HepG2 (cell line): ENCODE data around the gene CDK5RAP2. TPM values are rescaled to one million over a fixed set of nuclear protein-coding genes. Genes with fewer than 3 reads are reported as not detected.

ENCODE experiments used
- BCLAF1 ChIP-seq: fragments of 450-650 bp; IDR thresholded peaks from 2 replicates; pipeline ENCODE4 v1.6.1; 2017; ENCODE audit warnings: mild to moderate bottlenecking
- BRCA1 ChIP-seq: sonication (generic); formaldehyde crosslinking; IDR thresholded peaks from 2 replicates; pipeline ENCODE4 v1.4.0; 2020; ENCODE audit warnings: missing genetic modification reagents
- CREM ChIP-seq, 2 experiments: sonication (generic) in 1 of 2; formaldehyde crosslinking in 1 of 2; IDR thresholded peaks; 2 replicates each; pipeline versions ENCODE4 v1.4.0 to v1.6.1; 2016 to 2020; ENCODE audit warnings: antibody characterized with exemption in 1 of 2, mild to moderate bottlenecking in 1 of 2, missing genetic modification reagents in 1 of 2
- KLF12 ChIP-seq: sonication (generic); formaldehyde crosslinking; IDR thresholded peaks from 2 replicates; pipeline ENCODE4 v1.4.0; 2020; ENCODE audit warnings: missing genetic modification reagents, borderline replicate concordance
- MAFK ChIP-seq, 2 experiments: IDR thresholded peaks in 1 of 2; conservative IDR thresholded peaks in 1 of 2; 2 replicates each; pipeline ENCODE4 v1.6.1; 2011; ENCODE audit warnings: improper control_type of control experiment in 2 of 2, low read length in 2 of 2
- MTA3 ChIP-seq: sonication (generic); formaldehyde crosslinking; IDR thresholded peaks from 2 replicates; pipeline ENCODE4 v1.4.0; 2020; ENCODE audit warnings: missing genetic modification reagents
- PHF20 ChIP-seq: sonication (generic); formaldehyde crosslinking; IDR thresholded peaks from 2 replicates; pipeline ENCODE4 v1.5.0; 2020; ENCODE audit warnings: mild to moderate bottlenecking, missing genetic modification reagents
- SKIL ChIP-seq: sonication (generic); formaldehyde crosslinking; IDR thresholded peaks from 2 replicates; pipeline ENCODE4 v1.8.0; 2022; ENCODE audit warnings: missing genetic modification reagents, mild to moderate bottlenecking, moderate library complexity, borderline replicate concordance
- TAF15 ChIP-seq: fragments of 200-400 bp; formaldehyde crosslinking; IDR thresholded peaks from one replicate; pipeline ENCODE4 v1.6.1; 2018; ENCODE audit warnings: mild to moderate bottlenecking, low read depth, low read length; ENCODE audit not compliant: poor library complexity, severe bottlenecking
- ZC3H4 ChIP-seq: sonication (generic); formaldehyde crosslinking; IDR thresholded peaks from 2 replicates; pipeline ENCODE4 v1.4.0; 2020; ENCODE audit warnings: missing genetic modification reagents, borderline replicate concordance
- ZKSCAN5 ChIP-seq: sonication (generic); formaldehyde crosslinking; IDR thresholded peaks from 2 replicates; pipeline ENCODE4 v1.5.1; 2020; ENCODE audit warnings: mild to moderate bottlenecking, missing genetic modification reagents
- ZNF430 ChIP-seq: sonication (generic); formaldehyde crosslinking; IDR thresholded peaks from 2 replicates; pipeline ENCODE4 v1.9.0; 2021; ENCODE audit warnings: mild to moderate bottlenecking, missing genetic modification reagents
- ZNF609 ChIP-seq: sonication (generic); formaldehyde crosslinking; IDR thresholded peaks from 2 replicates; pipeline ENCODE4 v1.4.0; 2020; ENCODE audit warnings: mild to moderate bottlenecking, missing genetic modification reagents, borderline replicate concordance
- ZNF652 ChIP-seq: IDR thresholded peaks from 2 replicates; pipeline ENCODE4 v1.6.1; 2016; ENCODE audit warnings: low read depth, borderline replicate concordance
- ZNF747 ChIP-seq: sonication (generic); formaldehyde crosslinking; IDR thresholded peaks from 2 replicates; pipeline ENCODE4 v1.8.1; 2023; ENCODE audit warnings: missing genetic modification reagents, mild to moderate bottlenecking, borderline replicate concordance
- ZNF83 ChIP-seq: sonication (generic); formaldehyde crosslinking; IDR thresholded peaks from 2 replicates; pipeline ENCODE4 v1.4.0; 2020; ENCODE audit warnings: missing genetic modification reagents, mild to moderate bottlenecking, borderline replicate concordance
- polyA plus RNA-seq, 8 experiments: library from polyadenylated mRNA; depleted of rRNA in 3 of 8; stranded (reverse) in 7 of 8; unstranded in 1 of 8; fragments of >200 nt; fragmentation: Illumina TruSeq in 4 of 8; extraction: Trizol in 4 of 8; gene quantifications; 2 replicates each; pipeline versions ENCODE4 v1.2.1 to v1.2.3, GENCODE V29; 2011 to 2016; ENCODE audit warnings: low read depth in 4 of 8, missing spikeins in 1 of 8, mixed read lengths in 1 of 8; ENCODE audit not compliant: insufficient read depth in 1 of 8
- total RNA-seq, 5 experiments: library from RNA; depleted of rRNA; stranded (reverse); fragments of >200 nt; fragmentation: Illumina TruSeq; extraction: Trizol; gene quantifications; 2 replicates each; pipeline ENCODE4 v1.2.3, GENCODE V29; 2016; ENCODE audit warnings: low read depth in 1 of 5

CDK5RAP2 gene
- total and polyA plus RNA-seq, 2 of the 13 experiments (the other 11 are each of a cell fraction or from before 2014, with no cell fraction given) = 31.8 to 42.2 TPM

- TF ChIP-seq BCLAF1 (no peak), PHF20 (CRISPR knock-in tag) (no peak), BRCA1 (CRISPR knock-in tag) (no peak), KLF12 (CRISPR knock-in tag) (no peak), ZNF83 (CRISPR knock-in tag) (no peak), TAF15 (no peak), ZKSCAN5 (CRISPR knock-in tag) (no peak), SKIL (CRISPR knock-in tag) (no peak), CREM (IDR thresholded peaks at IDR 0.05) (0 out of 2 replicates have a peak, but pooled peaks have one; percentile 28), CREM (CRISPR knock-in tag; IDR thresholded peaks at IDR 0.05) (no peak), ZNF652 (CRISPR knock-in tag) (no peak), ZC3H4 (no peak), ZNF747 (no peak), ZNF609 (no peak), ZNF430 (CRISPR knock-in tag) (no peak), MAFK (conservative IDR thresholded peaks at IDR 0.05 in 1 of 2, IDR thresholded peaks at IDR 0.05 in 1 of 2; ENCODE audit: low read length in 2 of 2) (no peak), MTA3 (CRISPR knock-in tag) (no peak)
Observed at GRCh38 chr9:120574473-120574872, 5.5 kb downstream of the CDK5RAP2 start (continued).
